Left cardiac atrium (tissue), 4 donors: Measurements from ENCODE around the gene GPBP1L1. TPM values are rescaled to one million over a fixed set of nuclear protein-coding genes. Genes with fewer than 3 reads are reported as not detected.
A peak's percentile ranks its signal among the peaks of the same experiment; 100 is the strongest.
"Not testable (repeated sequence)": the region's sequence is repeated elsewhere in the genome, so short reads cannot be mapped to it uniquely, and the experiment has no call there.

Source experiments
- ATAC-seq, 2 donors: fragments of 200-7000 bp; cut with Tn5 transposase; one replicate each; pipeline ENCODE4 v1.9.1; 2020; ENCODE audit warnings: mild to moderate bottlenecking in 2 of 2, moderate library complexity in 2 of 2
- DNase-seq: peaks from one replicate; pipeline ENCODE4 v3.0.0-alpha.2; 2020
- intact Hi-C, 2 donors: fragments of 100-400 bp; cut with DNase I; formaldehyde crosslinking; loops; one replicate each; pipeline versions ENCODE4 v1.14.1 to v1.15.1; 2022 to 2023
- long read RNA-seq: library from polyadenylated mRNA; unstranded; transcript quantifications from one replicate; pipeline ENCODE4 v2.0.0, GENCODE V29; 2021
- total RNA-seq, 2 donors: library from RNA; stranded (reverse); fragmentation: NEBNext Ultra II Directional; extraction: Animal tissue kit (Norgen Biotek cat#: 25700); gene quantifications; one replicate each; pipeline ENCODE4 v1.2.1, GENCODE V29; 2021
- donor health status: DM: no; HTN: yes; CAD: no.
- donor health status: DM: no; HTN: yes; CAD: no; lungs with severe emphysema.
- donor health status: DM: yes; HTN: yes; CAD: no.
- donor health status: Dilated cardiomyopathy.

Gene GPBP1L1
- total RNA-seq: 10 to 100 TPM; 69.0 to 71.6 TPM
- long read RNA-seq, transcript GPBP1L1-202 (13 exons, 3,736 nt): major isoform, 17 of 33 reads
- long read RNA-seq, partial matches to known transcripts: 3 of 33 reads
- long read RNA-seq, other reads (novel, unspliced or antisense): 10 of 33 reads

GRCh38 chr1:45686288-45687013 is at the start of gene GPBP1L1:
Gene GPBP1L1 (minus strand): TSS chr1:45686533. CDS start chr1:45659087, 27,446 bp downstream.
- DNase-seq (peak; percentile 98), ATAC-seq (peak; percentile 92 to 94)
- intact Hi-C loops: no loop called here

- intact Hi-C loops: no loop called here
- ATAC-seq (no peak), DNase-seq (no peak)
Observed at GRCh38 chr1:45730780-45731319, 44.5 kb upstream of the GPBP1L1 start.

- DNase-seq: no peak
- intact Hi-C loops: no loop called here
- ATAC-seq: peak in 1 of 2 donors; percentile 65
Observed at GRCh38 chr1:45730075-45730779, 43.9 kb upstream of the GPBP1L1 start.

- ATAC-seq, intact Hi-C loops, DNase-seq: not testable (repeated sequence)
Observed at GRCh38 chr1:45726007-45726406, 39.7 kb upstream of the GPBP1L1 start.

GRCh38 chr1:45723248-45723930 is 37.1 kb upstream of the GPBP1L1 start:
- DNase-seq (no peak), ATAC-seq (no peak)
- intact Hi-C loops: no loop called here

GRCh38 chr1:45722809-45723208 is 36.5 kb upstream of the GPBP1L1 start:
- DNase-seq (no peak), ATAC-seq (peak; percentile 44 to 52)
- intact Hi-C loops: no loop called here

- ATAC-seq (peak in 1 of 2 donors; percentile 33), DNase-seq (no peak)
- intact Hi-C loops: no loop called here
Observed at GRCh38 chr1:45721207-45721606, 34.9 kb upstream of the GPBP1L1 start.

- intact Hi-C loops: no loop called here
- DNase-seq (no peak), ATAC-seq (no peak)
Observed at GRCh38 chr1:45718289-45718688, 32.0 kb upstream of the GPBP1L1 start.

- intact Hi-C loops, ATAC-seq, DNase-seq: not testable (repeated sequence)
Observed at GRCh38 chr1:45717386-45717785, 31.1 kb upstream of the GPBP1L1 start.

GRCh38 chr1:45716700-45717099 is 30.4 kb upstream of the GPBP1L1 start:
- intact Hi-C loops: no loop called here
- DNase-seq (no peak), ATAC-seq (no peak)

- ATAC-seq (no peak), DNase-seq (no peak)
- intact Hi-C loops: no loop called here
Observed at GRCh38 chr1:45713711-45714110, 27.4 kb upstream of the GPBP1L1 start.

- DNase-seq (no peak), ATAC-seq (no peak)
- intact Hi-C loops: no loop called here
Observed at GRCh38 chr1:45704637-45705036, 18.3 kb upstream of the GPBP1L1 start.

- intact Hi-C loops: no loop called here
- no peak for ATAC-seq
- DNase-seq: no peak
Observed at GRCh38 chr1:45694823-45695222, 8.5 kb upstream of the GPBP1L1 start.

GRCh38 chr1:45693811-45694210 is 7.5 kb upstream of the GPBP1L1 start:
- intact Hi-C loops, ATAC-seq: not testable (repeated sequence)

GRCh38 chr1:45687754-45688740 is 1.7 kb upstream of the GPBP1L1 start, which contains the start of gene TMEM69:
Gene TMEM69 (plus strand): TSS chr1:45688181. CDS start chr1:45691069, 2,888 bp downstream.
- peak; percentile 50 to 59 for ATAC-seq
- DNase-seq: peak; percentile 69
- intact Hi-C loops: no loop called here

More at GRCh38 chr1:45693811-45694210, 7.5 kb upstream of the GPBP1L1 start:
- not testable (repeated sequence) for DNase-seq

- intact Hi-C loops: no loop called here
- ATAC-seq: peak; percentile 94 to 96
- peak; percentile 98 for DNase-seq
Observed at GRCh38 chr1:45687014-45687753, 851 bp upstream of the GPBP1L1 start.

- intact Hi-C loops: no loop called here
- ATAC-seq (peak in 1 of 2 donors; percentile 0), DNase-seq (peak; percentile 73)
Observed at GRCh38 chr1:45686015-45686287, 382 bp downstream of the GPBP1L1 start.
